Activated T-cell treated with anti-CD3 and anti-CD28 coated beads, Interleukin-2, amount 50 U/mL, for 24 hours (primary cell): Measurements from ENCODE around the gene BEAN1.
"Not testable (repeated sequence)": the region's sequence is repeated elsewhere in the genome, so short reads cannot be mapped to it uniquely, and the experiment has no call there.

ENCODE experiments used
- DNase-seq: peaks from one replicate; pipeline ENCODE4 v3.0.0-alpha.2; 2020
- H3K27ac Mint-ChIP-seq: 2 replicates; pipeline ENCODE4 v1.8.0; 2020; ENCODE audit warnings: mild to moderate bottlenecking, mixed read lengths
- H3K27me3 Mint-ChIP-seq: 2 replicates; pipeline ENCODE4 v1.8.0; 2020; ENCODE audit warnings: mixed read lengths
- H3K36me3 Mint-ChIP-seq: 2 replicates; pipeline ENCODE4 v1.8.0; 2020; ENCODE audit warnings: low read depth, mixed read lengths
- H3K4me1 Mint-ChIP-seq: 2 replicates; pipeline ENCODE4 v1.8.0; 2020; ENCODE audit warnings: low read depth, mixed read lengths
- H3K4me3 Mint-ChIP-seq: 2 replicates; pipeline ENCODE4 v1.8.0; 2020; ENCODE audit warnings: mild to moderate bottlenecking, moderate library complexity, mixed read lengths
- H3K9me3 Mint-ChIP-seq: 2 replicates; pipeline ENCODE4 v1.8.0; 2020; ENCODE audit warnings: mixed read lengths

The BEAN1 gene

DNA sequence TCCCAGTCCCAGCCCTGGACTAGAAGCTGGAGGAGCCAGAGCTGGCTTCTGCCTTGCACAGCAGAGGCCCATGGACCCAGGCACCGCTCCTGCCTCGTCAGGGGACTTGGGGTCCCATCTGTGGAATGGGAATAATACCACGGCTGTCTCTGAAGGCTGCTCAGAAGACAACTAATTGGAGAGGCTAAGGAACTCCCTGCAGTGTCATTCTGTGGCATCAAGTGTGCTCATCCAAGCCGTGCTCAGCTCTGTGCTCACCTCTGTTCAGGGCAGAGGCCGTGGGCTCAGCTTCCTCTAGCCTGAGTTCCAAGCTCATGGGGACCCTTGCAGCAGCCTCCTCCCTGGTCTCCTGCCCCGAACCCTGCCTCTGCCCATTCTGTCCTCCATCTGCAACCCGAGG is 31.8 kb downstream of the BEAN1 start:
- H3K27me3 Mint-ChIP-seq, result peaks cover 29% of the 10 kb centered on the region
- no peaks in the 10 kb centered on the region for H3K9me3 Mint-ChIP-seq
- H3K4me1 Mint-ChIP-seq, result no peaks in the 10 kb centered on the region
- H3K36me3 Mint-ChIP-seq, result no peaks in the 10 kb centered on the region
- no peak overlapping the region for H3K4me3 Mint-ChIP-seq
- no peak overlapping the region for H3K27ac Mint-ChIP-seq
- DNase-seq, result no peak

DNA sequence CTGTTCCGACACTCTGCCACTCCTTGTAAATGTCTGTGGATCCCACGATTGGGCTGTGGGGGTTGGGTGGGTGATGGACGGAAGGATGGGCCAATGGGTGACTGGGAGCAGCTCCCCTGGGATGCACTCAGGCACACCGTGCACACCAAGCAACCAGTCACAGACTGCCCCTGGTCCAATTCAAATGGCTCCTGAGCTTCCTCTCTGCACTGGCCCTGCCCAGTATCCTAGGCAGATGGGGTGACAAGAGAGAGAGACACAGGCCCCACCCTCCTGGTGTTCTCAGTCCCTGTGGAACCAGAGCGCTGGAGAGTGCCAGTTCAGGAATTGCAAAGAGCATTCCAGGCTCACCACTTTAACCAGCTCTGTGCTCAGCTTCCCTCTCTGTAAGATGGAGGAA is 32.8 kb downstream of the BEAN1 start:
- no peaks in the 10 kb centered on the region for H3K36me3 Mint-ChIP-seq
- no peaks in the 10 kb centered on the region for H3K9me3 Mint-ChIP-seq
- no peak for DNase-seq
- H3K4me3 Mint-ChIP-seq, result no peak overlapping the region
- H3K4me1 Mint-ChIP-seq, result no peaks in the 10 kb centered on the region
- peaks cover 31% of the 10 kb centered on the region for H3K27me3 Mint-ChIP-seq
- H3K27ac Mint-ChIP-seq, result no peak overlapping the region

DNA sequence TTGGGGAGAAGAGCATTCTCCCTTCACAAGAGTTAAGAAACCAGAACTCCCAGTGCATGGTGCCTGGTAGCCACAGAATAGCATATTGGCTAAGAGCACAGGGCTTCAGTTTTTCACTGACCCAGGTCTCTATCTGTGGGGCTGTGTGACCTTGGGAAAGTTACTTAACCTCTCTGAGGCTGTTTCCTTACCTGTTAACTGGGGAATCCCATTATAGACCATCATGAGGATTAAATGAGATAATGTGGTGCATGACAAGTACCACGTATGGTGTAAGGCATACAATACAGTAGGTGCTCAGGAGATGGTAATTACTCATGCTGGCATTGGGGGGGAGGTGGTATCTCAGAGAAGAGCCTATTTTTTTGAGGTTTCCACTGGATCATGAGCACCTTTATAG is 33.6 kb downstream of the BEAN1 start:
- DNase-seq, result no peak
- no peaks in the 10 kb centered on the region for H3K36me3 Mint-ChIP-seq
- no peaks in the 10 kb centered on the region for H3K4me1 Mint-ChIP-seq
- H3K27me3 Mint-ChIP-seq, result peaks cover 31% of the 10 kb centered on the region
- no peak overlapping the region for H3K4me3 Mint-ChIP-seq
- no peak overlapping the region for H3K27ac Mint-ChIP-seq
- no peaks in the 10 kb centered on the region for H3K9me3 Mint-ChIP-seq

DNA sequence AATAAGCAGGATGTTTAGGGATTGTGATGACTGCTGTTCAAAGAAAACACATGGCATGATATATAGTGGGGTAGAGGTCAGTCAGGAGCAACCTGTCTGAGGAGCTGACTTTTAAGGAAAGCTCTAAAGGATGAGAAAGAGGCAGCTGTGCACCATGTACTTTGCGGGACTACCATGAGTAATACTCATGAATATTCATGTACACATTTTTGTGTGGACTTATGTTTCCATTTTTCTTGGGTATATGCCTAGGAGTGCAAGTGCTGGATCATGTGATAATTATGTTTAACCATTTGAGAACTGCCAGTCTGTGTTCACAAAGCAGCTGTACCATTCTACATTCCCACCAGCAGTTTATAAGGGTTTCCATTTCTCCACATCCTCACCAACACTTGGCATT is 35.8 kb downstream of the BEAN1 start:
- Mint-ChIP-seq H3K4me3 (no peak overlapping the region), H3K27ac (no peak overlapping the region), H3K36me3 (no peaks in the 10 kb centered on the region), H3K9me3 (no peaks in the 10 kb centered on the region), H3K4me1 (no peaks in the 10 kb centered on the region), H3K27me3 (peaks cover 39% of the 10 kb centered on the region)
- no peak for DNase-seq

DNA sequence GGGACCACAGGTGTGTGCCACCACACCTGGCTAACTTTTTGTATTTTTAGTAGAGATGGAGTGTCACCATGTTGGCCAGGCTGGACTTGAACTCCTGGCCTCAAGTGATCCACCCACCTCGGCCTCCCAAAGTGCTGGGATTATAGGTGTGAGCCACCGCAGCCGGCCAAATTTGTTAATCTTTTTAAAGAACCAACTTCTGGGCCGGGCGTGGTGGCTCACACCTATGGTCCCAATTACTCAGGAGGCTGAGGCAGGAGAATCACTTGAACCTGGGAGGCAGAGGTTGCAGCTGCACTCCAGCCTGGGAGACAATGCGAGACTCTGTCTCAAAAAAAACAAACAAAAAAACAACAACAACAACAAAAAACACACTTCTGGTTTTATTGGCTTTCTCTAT is 38.9 kb downstream of the BEAN1 start:
- not testable (repeated sequence) for H3K4me3 Mint-ChIP-seq, H3K36me3 Mint-ChIP-seq, H3K27ac Mint-ChIP-seq, H3K9me3 Mint-ChIP-seq, DNase-seq, H3K4me1 Mint-ChIP-seq
- peaks cover 34% of the 10 kb centered on the region for H3K27me3 Mint-ChIP-seq

DNA sequence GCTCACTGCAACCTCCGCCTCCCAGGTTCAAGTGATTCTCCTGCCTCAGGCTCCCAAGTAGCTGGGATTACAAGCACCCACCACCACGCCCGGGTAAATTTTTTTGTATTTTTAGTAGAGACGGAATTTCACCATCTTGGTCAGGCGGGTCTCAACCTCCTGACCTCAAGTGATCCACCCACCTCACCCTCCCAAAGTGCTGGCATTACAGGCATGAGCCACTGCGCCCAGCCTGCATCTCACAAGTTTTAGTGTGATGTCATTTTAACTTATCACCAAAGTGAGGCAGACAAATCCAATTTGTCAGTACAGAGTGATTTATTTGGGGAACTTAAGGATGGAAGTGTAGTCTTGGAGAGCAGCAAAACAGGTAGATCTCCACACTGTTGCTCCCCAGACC is 39.5 kb downstream of the BEAN1 start:
- H3K4me1 Mint-ChIP-seq, DNase-seq, H3K27ac Mint-ChIP-seq, H3K9me3 Mint-ChIP-seq, H3K36me3 Mint-ChIP-seq, H3K4me3 Mint-ChIP-seq: not testable (repeated sequence)
- peaks cover 31% of the 10 kb centered on the region for H3K27me3 Mint-ChIP-seq

DNA sequence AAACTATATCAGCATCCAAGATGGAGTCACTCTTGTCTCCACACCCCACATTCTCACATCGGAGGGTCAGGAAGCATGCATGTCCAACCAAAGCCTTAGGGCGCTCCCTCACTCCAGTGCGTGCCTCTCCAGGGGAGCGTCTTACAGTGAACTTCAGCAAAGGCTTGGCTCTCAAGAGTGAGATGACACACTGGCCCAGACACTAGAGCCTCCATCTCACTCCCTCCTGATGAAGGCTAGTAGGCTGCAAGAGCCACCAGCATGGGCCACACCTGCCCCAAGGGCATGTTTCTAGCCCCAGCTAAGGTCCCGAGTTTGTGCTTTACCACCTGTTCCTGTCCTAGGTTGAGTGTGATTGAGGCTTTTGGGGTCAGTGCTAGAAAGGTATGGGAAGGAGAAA is 40.5 kb downstream of the BEAN1 start:
- Mint-ChIP-seq H3K36me3 (no peaks in the 10 kb centered on the region), H3K9me3 (no peaks in the 10 kb centered on the region), H3K4me1 (no peaks in the 10 kb centered on the region), H3K27me3 (peaks cover 24% of the 10 kb centered on the region), H3K27ac (no peak overlapping the region), H3K4me3 (no peak overlapping the region)
- DNase-seq, result peak; percentile 15

DNA sequence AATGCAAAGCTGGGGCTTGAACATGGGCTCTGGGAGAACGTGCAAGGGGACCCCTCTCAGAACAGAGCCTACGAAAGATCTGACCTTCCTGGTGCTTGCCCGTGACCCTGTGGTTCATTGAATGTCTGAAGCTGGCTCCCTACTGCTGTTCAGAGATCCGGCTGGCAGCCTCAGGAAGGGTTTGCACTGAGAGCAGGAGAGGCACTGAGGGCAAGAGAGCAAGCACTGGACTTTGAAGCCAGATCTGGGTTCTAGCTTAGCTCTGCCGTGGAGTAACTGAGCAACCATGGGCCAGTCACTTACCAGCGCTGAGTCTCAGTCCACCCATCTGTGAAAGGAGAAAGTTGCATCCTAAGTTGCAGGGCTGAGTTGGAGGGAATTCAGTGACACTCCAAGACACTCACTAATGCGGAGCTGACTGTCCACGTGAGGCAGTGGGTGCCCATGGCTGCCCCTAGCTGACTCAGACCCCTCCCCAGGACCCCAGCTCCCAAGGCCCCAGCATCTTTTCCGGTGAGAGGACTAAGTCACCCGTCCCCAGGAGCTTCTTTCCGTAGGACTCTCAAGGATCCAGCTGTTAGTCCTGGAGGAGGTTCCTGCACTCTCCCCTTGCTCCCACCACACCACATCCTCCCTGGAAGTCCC is 41.3 kb downstream of the BEAN1 start:
- Mint-ChIP-seq H3K27ac (no peak overlapping the region), H3K4me3 (no peak overlapping the region), H3K9me3 (no peaks in the 10 kb centered on the region), H3K4me1 (no peaks in the 10 kb centered on the region), H3K27me3 (peaks cover 17% of the 10 kb centered on the region), H3K36me3 (no peaks in the 10 kb centered on the region)
- peak; percentile 22 for DNase-seq

DNA sequence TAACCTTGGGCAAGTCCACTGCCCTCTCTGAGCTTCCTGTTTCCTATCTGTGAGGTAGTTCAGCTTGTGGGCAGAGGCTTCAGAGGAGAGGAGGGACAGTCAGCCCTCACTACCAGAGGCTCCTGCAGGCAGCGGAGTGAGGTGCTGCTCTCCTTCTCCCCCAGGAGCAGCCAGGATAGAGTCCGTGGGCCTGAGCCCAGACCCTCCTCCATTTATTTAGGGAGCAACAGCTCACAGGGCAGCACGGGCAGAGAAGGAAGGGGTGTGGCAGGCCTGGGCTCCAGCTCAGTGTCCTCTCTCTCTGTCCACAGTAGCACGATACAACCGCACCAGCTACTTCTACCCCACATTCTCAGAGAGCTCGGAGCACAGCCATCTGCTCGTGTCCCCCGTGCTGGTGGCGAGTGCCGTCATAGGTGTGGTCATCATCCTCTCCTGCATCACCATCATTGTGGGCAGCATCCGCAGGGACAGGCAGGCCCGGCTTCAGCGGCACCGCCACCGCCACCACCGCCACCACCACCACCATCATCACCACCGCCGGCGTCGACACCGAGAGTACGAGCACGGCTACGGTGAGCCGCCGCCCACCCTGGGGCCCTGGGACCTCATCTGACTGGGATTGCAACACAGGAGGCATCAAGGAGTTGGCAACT is 42.3 kb downstream of the BEAN1 start:
- H3K4me1 Mint-ChIP-seq, result peaks cover 6% of the 10 kb centered on the region
- peak; percentile 17 for DNase-seq
- H3K36me3 Mint-ChIP-seq, result no peaks in the 10 kb centered on the region
- H3K27ac Mint-ChIP-seq, result no peak overlapping the region
- H3K27me3 Mint-ChIP-seq, result peaks cover 14% of the 10 kb centered on the region
- no peaks in the 10 kb centered on the region for H3K9me3 Mint-ChIP-seq
- no peak overlapping the region for H3K4me3 Mint-ChIP-seq

DNA sequence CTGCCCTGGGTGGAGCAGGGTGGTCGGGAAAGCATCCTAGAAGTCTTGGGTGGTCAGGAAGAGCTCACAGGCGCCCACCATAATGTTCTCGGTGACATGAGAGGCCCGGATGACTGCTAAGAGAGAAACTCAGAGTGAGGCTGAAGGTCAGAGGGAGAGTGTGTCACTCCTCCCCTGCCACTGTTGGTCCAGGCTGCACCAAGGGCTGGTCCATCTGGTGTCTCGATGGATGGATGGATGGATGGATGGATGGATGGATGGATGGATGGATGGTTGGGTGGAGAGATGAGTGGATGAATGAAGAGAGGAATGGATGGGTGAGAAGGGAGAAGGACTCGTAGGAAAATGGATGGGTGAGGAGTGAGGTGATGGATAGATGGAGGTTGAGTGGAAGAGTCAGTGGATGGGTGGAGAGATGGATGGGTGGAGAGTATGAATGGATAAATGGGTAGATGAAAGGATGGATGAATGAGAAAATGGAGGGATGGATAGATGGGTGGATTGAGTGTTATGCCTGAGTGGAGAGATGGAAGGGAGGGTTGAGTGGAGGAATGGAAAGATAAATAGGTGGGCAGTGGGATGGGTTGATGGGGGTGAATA is 43.0 kb downstream of the BEAN1 start:
- peaks cover 14% of the 10 kb centered on the region for H3K27me3 Mint-ChIP-seq
- DNase-seq, result no peak
- no peaks in the 10 kb centered on the region for H3K9me3 Mint-ChIP-seq
- no peak overlapping the region for H3K4me3 Mint-ChIP-seq
- peaks cover 12% of the 10 kb centered on the region for H3K4me1 Mint-ChIP-seq
- no peak overlapping the region for H3K27ac Mint-ChIP-seq
- no peaks in the 10 kb centered on the region for H3K36me3 Mint-ChIP-seq

DNA sequence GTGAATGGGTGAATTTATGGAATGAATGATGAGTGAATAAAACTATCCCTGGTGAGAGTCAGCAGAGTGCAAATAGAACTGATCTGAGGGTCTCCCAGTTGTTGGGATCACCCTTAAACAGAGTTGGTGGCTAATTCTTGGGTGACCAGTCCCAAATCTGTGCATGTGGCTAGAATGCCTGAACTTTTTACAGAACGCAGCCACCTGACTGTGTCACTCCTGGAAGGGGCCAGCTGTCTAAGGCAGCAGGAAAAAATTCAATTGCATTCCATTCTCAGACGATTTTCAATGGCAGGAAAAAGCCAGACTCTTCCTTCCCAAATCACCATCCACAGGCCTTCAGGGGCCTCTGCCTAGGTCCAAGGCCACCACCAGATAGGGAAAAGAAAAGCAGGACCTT is 43.5 kb downstream of the BEAN1 start:
- H3K27ac Mint-ChIP-seq, result no peak overlapping the region
- H3K36me3 Mint-ChIP-seq, result no peaks in the 10 kb centered on the region
- H3K27me3 Mint-ChIP-seq, result peaks cover 14% of the 10 kb centered on the region
- no peak overlapping the region for H3K4me3 Mint-ChIP-seq
- H3K4me1 Mint-ChIP-seq, result peaks cover 17% of the 10 kb centered on the region
- no peaks in the 10 kb centered on the region for H3K9me3 Mint-ChIP-seq
- peak; percentile 3 for DNase-seq

DNA sequence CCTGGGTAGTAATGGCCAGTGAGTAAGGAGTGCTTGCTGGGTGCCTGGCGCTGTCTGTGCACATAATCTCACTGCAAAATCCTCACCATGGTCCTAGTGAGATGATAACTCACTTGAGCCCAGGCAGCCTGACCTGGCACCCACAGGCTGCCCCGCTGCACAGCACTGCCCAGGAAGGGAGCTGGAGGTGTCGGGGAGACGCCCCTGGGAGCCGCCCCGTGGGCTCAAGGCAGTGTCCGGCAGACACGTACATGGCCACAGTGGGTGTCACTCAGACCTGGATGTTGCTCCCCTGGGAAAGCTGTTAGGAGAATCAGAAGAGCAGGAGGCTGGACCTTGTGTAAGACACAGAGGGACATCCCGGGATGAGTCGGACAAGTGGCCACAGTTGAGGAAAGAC is 44.2 kb downstream of the BEAN1 start:
- H3K27ac Mint-ChIP-seq, result no peak overlapping the region
- no peaks in the 10 kb centered on the region for H3K36me3 Mint-ChIP-seq
- no peak overlapping the region for H3K4me3 Mint-ChIP-seq
- DNase-seq, result peak; percentile 20
- peaks cover 17% of the 10 kb centered on the region for H3K4me1 Mint-ChIP-seq
- H3K27me3 Mint-ChIP-seq, result peaks cover 14% of the 10 kb centered on the region
- no peaks in the 10 kb centered on the region for H3K9me3 Mint-ChIP-seq

DNA sequence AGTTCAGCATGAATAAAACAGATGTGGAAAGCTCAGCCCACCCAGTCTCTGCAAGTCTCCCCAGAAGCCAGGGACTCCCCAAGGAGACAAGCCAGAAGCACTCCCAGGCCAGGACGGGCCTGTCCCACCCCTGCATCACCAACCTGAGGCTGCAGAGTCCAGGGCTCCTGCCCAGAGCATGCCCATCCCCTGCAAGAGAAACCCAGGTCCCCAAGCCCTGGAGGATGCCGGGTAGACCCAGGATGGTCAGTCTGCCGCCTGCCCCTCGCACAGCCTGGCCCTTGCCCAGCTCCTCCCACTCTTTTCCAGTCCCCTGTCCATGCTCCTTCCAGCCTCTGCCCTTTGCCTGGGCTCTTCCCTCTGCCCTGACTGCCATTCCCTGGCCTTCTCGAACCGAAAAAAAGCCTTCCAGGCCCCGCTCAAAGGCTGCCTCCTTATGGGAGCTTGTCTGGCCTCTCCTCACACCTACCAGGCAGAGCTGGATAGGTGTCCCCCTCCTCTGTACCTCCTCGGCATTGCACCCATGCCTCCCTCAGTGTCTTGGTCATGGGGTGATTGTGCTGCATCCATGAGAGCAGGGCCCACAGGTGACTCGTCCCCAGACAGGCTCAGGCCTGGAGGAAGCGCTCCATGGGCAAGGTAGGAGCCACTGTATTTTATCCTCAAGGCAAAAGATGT is 44.8 kb downstream of the BEAN1 start:
- H3K27me3 Mint-ChIP-seq, result peaks cover 12% of the 10 kb centered on the region
- H3K9me3 Mint-ChIP-seq, result no peaks in the 10 kb centered on the region
- H3K27ac Mint-ChIP-seq, result no peak overlapping the region
- no peak overlapping the region for H3K4me3 Mint-ChIP-seq
- no peaks in the 10 kb centered on the region for H3K36me3 Mint-ChIP-seq
- DNase-seq, result peak; percentile 12
- peaks cover 17% of the 10 kb centered on the region for H3K4me1 Mint-ChIP-seq

DNA sequence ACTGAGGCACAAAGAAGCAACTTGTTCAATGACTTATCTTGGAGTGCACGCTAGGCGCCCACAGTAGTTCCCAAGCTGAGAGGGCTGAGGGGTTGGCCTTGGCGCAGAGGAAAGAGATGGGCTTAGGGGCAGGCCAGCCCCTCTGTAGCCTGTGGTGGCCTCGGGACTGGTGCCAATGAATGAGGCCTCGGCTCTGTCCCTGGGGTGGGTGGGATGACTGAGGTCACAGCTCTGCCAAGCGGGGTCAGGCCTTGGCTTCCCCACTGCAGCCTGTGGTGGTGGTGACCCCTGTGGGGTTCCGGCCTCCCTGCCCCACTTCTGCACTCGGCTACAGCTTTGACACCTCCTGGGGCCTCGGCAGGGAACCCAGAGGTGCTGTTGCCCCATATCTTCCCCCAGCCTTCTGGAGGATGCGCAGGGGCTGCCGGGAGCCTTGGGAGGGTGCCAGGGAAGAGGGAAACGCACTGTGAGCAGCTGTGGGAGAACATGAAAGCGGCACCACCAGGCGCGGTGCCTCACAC is 46.0 kb downstream of the BEAN1 start:
- Mint-ChIP-seq H3K4me1 (peaks cover 17% of the 10 kb centered on the region), H3K27me3 (peaks cover 6% of the 10 kb centered on the region), H3K9me3 (no peaks in the 10 kb centered on the region), H3K36me3 (no peaks in the 10 kb centered on the region), H3K27ac (no peak overlapping the region), H3K4me3 (no peak overlapping the region)
- DNase-seq, result no peak
